Body of pancreas (tissue), 4 donors: ENCODE data around the gene EIF1AD. TPM values are rescaled to one million over a fixed set of nuclear protein-coding genes. Genes with fewer than 3 reads are reported as not detected.

ENCODE experiments used
- ATAC-seq: fragments of 150-250 bp; one replicate; pipeline ENCODE4 v1.9.1; 2016
- DNase-seq, 4 donors: peaks; one replicate each; pipeline ENCODE4 v3.0.0-alpha.2; 2019
- H3K27ac ChIP-seq, 4 donors: fragments of 200-600 bp; sonication (generic); 1 replicate in 3 of 4; 2 replicates in 1 of 4; pipeline versions ENCODE4 v1.5.1 to v1.6.1; 2016 to 2019; ENCODE audit warnings: mild to moderate bottlenecking in 1 of 4, mixed read lengths in 1 of 4, moderate library complexity in 1 of 4
- H3K27me3 ChIP-seq, 2 donors: fragments of 200-600 bp; sonication (generic); one replicate each; pipeline ENCODE4 v1.6.0; 2016; ENCODE audit warnings: mild to moderate bottlenecking in 1 of 2
- H3K36me3 ChIP-seq, 2 donors: fragments of 200-600 bp; sonication (generic); replicated peaks in 1 of 2; 2 replicates each; pipeline ENCODE4 v1.5.1; 2016; ENCODE audit warnings: low read depth in 2 of 2; ENCODE audit not compliant: insufficient read depth in 1 of 2
- H3K4me1 ChIP-seq: fragments of 200-600 bp; sonication (generic); one replicate; pipeline ENCODE4 v1.6.0; 2016
- H3K4me3 ChIP-seq, 2 donors: fragments of 200-600 bp; sonication (generic); 1 replicate in 1 of 2; 2 replicates in 1 of 2; pipeline ENCODE4 v1.5.1; 2016 to 2019
- H3K9me3 ChIP-seq, 3 donors: fragments of 200-600 bp; sonication (generic); 1 replicate in 2 of 3; 2 replicates in 1 of 3; pipeline ENCODE4 v1.5.1; 2016
- CTCF ChIP-seq, 7 experiments: fragments of 450-650 bp in 4 of 7; fragments of 200-600 bp in 3 of 7; sonication (generic) in 3 of 7; IDR thresholded peaks; one replicate each; pipeline ENCODE4 v1.5.1; 2016 to 2019; ENCODE audit warnings: antibody characterized with exemption in 7 of 7
- POLR2A ChIP-seq, 3 donors: fragments of 450-650 bp; IDR thresholded peaks; one replicate each; pipeline ENCODE4 v1.6.1; 2016; ENCODE audit warnings: antibody characterized with exemption in 3 of 3, mild to moderate bottlenecking in 2 of 3
- WGBS, 2 donors: methylation state at CpG; one replicate each; pipeline ENCODE4 v1.1.5; 2017; 5-methylcytosine and 5-hydroxymethylcytosine counted together
- intact Hi-C: fragments of 100-400 bp; cut with DNase I; formaldehyde crosslinking; loops from one replicate; pipeline ENCODE4 v1.15.1; 2023
- total RNA-seq, 2 donors: library from RNA; depleted of rRNA; stranded (reverse); fragments of >200 nt; gene quantifications; one replicate each; pipeline ENCODE4 v1.1.0, GENCODE V29; 2016

EIF1AD gene
- total RNA-seq, 2 donors from 2014 or later, result 7.8 to 28.0 TPM

- intact Hi-C loops, result no loop called here
- Histone ChIP-seq H3K4me3 (peak overlapping the region; percentile 60 to 80), H3K36me3 (peaks cover 10 to 22% of the 10 kb centered on the region in 2 donors), H3K9me3 (no peaks in the 10 kb centered on the region), H3K27ac (peak overlapping the region; percentile 84 to 96 (median 90)), H3K4me1 (peaks cover 27% of the 10 kb centered on the region), H3K27me3 (no peaks in the 10 kb centered on the region)
- peak in 4 of 7 experiments; percentile 9 to 23 (median 17) for TF ChIP-seq CTCF (IDR thresholded peaks at IDR 0.05)
- TF ChIP-seq POLR2A (IDR thresholded peaks at IDR 0.05), result peak in 1 of 3 donors; percentile 20
- peak; percentile 79 to 86 (median 81) for DNase-seq
- ATAC-seq, result peak; percentile 72
- WGBS, 2 donors, result 0 to 1% methylated on average over 18 to 40 of the region's 40 CpGs
These were observed 780 bp upstream of the EIF1AD start for GRCh38 chr11:66002648-66003225.

GRCh38 chr11:65997286-65997685, 4.7 kb downstream of the EIF1AD start:
- Histone ChIP-seq H3K4me1 (peaks cover 13% of the 10 kb centered on the region), H3K36me3 (peaks cover 10 to 27% of the 10 kb centered on the region in 2 donors), H3K9me3 (no peaks in the 10 kb centered on the region), H3K4me3 (no peak overlapping the region), H3K27me3 (no peaks in the 10 kb centered on the region), H3K27ac (no peak overlapping the region)
- intact Hi-C loops, result no loop called here
- no peak for DNase-seq
- WGBS, 2 donors, result 73 to 93% methylated on average over 2 of the region's 2 CpGs
- no peak for ATAC-seq
- TF ChIP-seq CTCF (IDR thresholded peaks at IDR 0.05) (no peak), POLR2A (IDR thresholded peaks at IDR 0.05) (no peak)

- TF ChIP-seq CTCF (IDR thresholded peaks at IDR 0.05) (no peak), POLR2A (IDR thresholded peaks at IDR 0.05) (no peak)
- no peaks in the 10 kb centered on the region for H3K27me3 ChIP-seq
- peaks cover 5% of the 10 kb centered on the region for H3K4me1 ChIP-seq
- intact Hi-C loops, result loop anchor here (5.0 kb wide), 1 partner anchor 290 kb away; no protein-coding TSS in a partner anchor
- WGBS, 2 donors, result 67 to 75% methylated on average over 5 of the region's 5 CpGs
- no peak for DNase-seq
- no peaks in the 10 kb centered on the region for H3K9me3 ChIP-seq
- no peaks in the 10 kb centered on the region for H3K36me3 ChIP-seq
- H3K4me3 ChIP-seq, result no peak overlapping the region
- no peak overlapping the region for H3K27ac ChIP-seq
- ATAC-seq, result no peak
These were observed 9.9 kb downstream of the EIF1AD start for GRCh38 chr11:65992056-65992455.

- peak; percentile 99 for ATAC-seq
- peak overlapping the region in 2 of 4 donors; percentile 27 to 36 for H3K27ac ChIP-seq
- intact Hi-C loops, result no loop called here
These were observed 13.0 kb downstream of the EIF1AD start for GRCh38 chr11:65988791-65989592.

More at GRCh38 chr11:65988791-65989592, 13.0 kb downstream of the EIF1AD start:
- peak; percentile 94 to 97 (median 95) for DNase-seq
- 10% methylated on average over 8 to 10 of the region's 10 CpGs for WGBS, 2 donors
- Histone ChIP-seq H3K4me1 (peaks cover 5% of the 10 kb centered on the region), H3K27me3 (no peaks in the 10 kb centered on the region), H3K9me3 (no peaks in the 10 kb centered on the region), H3K4me3 (no peak overlapping the region), H3K36me3 (no peaks in the 10 kb centered on the region)
- TF ChIP-seq CTCF (IDR thresholded peaks at IDR 0.05) (peak; percentile 86 to 100 (median 99)), POLR2A (IDR thresholded peaks at IDR 0.05) (no peak)
